HG02884 (cell line): ENCODE results near the gene OSGEPL1.
"Not testable (repeated sequence)": the region's sequence is repeated elsewhere in the genome, so short reads cannot be mapped to it uniquely, and the experiment has no call there.

ENCODE experiments used
- ATAC-seq: cut with Tn5 transposase; IDR thresholded peaks from one replicate; pipeline ENCODE4 v1.9.1; 2021; ENCODE audit warnings: mild to moderate bottlenecking, moderate library complexity; ENCODE audit not compliant: unreplicated experiment

Gene OSGEPL1, protein sequence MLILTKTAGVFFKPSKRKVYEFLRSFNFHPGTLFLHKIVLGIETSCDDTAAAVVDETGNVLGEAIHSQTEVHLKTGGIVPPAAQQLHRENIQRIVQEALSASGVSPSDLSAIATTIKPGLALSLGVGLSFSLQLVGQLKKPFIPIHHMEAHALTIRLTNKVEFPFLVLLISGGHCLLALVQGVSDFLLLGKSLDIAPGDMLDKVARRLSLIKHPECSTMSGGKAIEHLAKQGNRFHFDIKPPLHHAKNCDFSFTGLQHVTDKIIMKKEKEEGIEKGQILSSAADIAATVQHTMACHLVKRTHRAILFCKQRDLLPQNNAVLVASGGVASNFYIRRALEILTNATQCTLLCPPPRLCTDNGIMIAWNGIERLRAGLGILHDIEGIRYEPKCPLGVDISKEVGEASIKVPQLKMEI

DNA sequence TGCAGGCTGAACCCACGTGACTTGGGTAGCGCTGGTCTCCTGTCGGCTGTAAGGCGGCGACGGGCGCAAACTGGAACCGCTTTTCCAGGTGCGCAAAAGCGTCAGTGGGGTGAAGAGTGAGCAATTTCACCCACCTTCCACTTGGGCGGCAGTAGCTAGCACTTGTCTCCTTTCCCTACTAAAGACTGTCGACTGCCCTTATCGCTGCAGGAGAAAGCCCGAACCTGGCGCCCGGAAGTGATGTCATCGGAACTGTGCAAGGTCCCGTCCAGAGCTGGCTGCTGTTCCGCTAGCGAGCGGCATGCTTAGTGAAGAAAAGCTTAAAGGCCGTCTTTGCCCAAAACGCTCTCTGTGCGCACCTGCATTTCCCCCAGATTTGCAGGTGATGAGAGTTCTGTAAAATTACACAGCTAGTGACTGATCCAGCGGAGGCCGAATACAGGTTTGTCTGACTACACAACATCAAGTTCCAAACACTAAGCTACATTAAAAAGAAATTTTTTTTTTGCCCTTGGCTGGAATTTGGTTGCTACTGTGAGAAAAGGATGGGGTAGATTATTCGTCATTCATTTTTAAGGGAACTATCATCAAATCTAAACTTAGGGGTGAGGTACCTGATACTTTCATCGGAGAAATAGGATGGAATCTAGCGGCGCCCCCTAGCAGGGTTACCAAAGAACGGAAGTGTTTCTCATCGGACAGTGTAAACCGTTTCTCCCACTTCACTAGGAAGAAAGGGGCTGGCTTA, at the start of gene OSGEPL1:
Gene OSGEPL1 (minus strand): TSS at position 242 of the 748 bp plus-strand sequence. CDS start 1,152 bp downstream, outside the sequence.
- peak; percentile 97 for ATAC-seq

DNA sequence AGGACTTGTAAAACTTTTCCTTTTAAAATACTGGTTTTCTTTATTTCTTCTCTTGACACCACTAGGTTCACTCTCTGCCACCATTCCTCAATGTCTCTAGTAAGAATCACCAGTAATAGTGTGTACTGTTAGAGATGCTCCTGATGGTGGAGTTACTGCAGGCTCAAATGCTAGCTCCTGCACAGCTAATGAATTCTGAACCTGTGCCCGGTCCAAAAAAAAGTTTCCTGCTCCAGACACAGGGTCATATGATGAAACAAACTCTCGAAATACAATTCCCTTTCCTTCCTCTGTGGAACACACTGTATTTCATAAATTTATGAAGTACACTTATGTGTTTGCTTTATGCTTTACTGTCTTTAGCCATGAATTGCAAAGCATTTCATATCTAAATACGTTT, 40.8 kb upstream of the OSGEPL1 start:
- no peak for ATAC-seq

DNA sequence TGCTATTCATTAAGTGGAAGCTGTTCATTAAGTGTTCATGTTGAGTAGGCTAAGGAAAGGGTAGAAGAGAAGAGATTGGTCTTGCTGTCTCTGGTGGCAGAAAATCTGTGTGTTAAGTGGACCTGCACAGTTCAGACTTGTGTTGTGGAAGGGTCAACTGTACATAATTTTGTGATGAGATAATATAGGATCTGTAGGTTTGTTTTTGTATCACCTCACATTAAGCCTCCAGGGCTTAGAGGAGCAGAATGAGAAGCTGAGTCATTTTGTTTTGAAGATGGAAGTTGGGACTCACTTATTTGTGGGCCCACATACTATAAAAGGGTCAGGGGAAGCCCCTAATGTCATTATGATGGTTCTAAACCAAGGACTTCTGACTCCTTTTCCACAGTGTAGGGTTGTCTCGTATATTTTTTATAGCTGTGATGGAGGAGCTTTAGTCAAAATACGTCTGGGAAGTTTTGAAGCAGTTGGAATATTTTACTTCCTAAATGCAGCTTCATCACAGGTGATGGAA, 39.9 kb upstream of the OSGEPL1 start:
- ATAC-seq = no peak

DNA sequence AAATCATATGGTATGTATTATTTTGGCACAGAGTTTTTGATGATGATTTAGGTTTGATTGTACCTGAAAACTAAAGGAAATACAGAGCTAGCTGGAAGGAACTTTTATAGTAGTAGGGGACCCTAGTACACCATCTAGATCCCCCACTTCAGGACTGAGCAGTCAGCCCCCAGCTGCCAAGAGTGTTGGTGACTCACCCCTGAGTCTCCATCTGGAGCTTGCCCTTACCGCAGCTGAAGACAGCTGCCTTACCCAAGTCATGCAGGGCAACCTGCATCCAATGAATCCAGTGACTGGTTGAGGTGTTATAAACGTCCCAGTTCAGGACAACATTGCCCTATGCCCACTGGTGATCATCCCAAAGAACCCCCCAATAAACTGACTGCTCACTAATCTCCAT, 36.9 kb upstream of the OSGEPL1 start:
- ATAC-seq = no peak

DNA sequence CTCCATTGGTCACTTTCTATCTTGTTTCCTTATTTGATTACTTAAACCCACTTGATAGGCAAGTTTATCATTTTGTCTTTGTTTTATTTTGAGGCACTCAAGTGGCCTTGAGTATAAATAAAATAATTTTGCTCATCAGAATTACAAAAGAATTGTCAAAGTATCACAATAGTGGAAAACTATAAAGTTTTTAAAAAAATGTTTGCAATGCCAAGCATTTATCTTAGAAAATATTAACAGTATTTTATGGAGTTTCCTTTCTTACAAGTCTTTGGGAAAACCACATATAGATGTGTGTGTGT, 36.4 kb upstream of the OSGEPL1 start:
- no peak for ATAC-seq

DNA sequence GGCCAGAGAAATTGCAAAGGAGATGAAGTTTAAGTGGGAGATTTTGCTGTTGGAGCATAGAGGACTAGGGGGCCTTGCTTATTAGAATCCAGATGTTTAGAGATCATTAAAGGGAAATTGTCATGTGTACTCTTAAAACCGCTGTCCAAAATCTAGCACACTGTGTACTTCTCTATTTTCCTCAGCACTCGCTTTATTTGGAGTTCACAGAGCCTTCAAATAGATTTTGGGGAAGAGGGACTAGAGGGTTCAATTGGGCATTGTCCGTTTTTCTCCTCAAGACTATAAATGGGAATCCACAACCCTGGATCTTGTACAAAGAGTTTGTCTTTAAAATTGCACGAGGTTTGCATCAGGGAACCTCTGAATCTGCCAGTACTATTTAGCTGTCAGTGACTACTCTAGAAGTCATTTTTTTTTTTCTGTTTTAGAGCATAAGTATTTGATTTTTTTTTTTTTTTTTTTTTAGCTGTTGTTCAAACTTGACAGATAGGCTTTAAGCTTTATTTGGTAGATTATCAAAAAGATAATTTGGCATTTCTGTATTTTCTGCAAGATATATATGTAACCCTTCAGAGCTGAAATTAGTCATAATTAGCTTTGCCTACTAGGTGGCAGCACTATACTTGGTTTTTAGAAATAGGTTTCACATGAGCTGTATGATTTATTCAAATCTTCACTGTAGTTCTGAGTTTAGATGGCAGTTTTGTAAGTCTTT, 35.9 kb upstream of the OSGEPL1 start:
- no peak for ATAC-seq

DNA sequence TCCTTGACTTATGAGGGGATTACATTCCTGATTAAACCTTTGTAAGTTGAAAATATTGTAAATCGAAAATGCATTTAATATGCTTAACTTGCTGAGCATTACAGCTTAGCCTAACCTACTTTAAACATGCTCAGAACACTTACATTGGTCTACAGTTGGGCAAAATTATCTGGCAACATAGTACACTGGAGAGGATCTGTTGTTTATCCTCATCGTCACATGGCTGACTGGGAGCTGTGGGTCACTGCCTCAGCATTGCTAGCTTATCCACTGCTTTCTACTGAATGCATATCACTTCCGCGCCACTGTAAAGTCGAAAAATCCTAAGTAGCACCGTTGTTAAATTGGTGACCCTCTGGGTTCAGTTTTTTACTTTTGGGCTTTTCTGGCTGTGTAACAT, 35.3 kb upstream of the OSGEPL1 start:
- no peak for ATAC-seq

DNA sequence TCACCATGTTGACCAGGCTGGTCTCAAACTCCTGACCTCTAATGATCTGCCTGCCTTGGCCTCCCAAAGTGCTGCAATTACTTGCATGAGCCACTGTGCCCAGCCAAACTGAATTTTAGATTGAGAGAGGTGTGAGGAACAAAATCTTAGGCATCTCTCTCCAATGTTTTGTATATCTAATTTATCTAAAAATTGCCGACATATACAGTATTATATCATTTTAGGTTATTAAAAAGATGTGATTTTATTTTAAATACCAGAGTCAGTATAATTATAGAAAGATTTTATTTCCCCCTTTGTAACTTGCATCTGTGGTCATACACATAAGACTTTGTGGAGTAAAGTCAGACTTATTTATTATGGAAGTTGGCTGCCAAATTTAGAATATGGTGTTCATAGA, 31.7 kb upstream of the OSGEPL1 start:
- no peak for ATAC-seq

DNA sequence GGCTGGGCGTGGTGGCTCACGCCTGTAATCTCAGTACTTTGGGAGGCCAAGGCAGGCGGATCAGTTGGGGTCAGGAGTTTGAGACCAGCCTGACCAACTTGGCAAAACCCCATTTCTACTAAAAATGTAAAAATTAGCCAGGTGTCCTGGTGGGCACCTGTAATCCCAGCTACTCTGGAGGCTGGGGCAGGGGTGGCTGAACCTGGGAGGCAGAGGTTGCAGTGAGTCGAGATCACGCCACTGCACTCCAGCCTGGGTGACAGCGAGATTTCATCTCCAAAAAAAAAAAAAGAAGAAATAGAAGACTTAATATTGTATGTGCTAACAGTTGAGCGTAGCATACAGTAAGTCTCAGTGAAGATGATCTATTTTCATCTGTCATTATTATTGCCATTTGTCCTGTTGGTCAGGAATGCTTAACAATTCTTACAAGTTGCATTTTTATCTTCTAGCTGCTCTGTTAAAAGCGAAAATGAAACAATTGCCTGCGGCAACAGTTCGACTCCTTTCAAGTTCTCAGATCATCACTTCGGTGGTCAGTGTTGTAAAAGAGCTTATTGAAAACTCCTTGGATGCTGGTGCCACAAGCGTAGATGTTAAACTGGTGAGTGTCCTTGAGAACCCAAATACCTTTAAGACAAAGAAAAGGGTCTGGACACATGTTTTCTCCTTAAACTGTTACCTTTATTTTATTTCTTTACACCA, 28.9 kb upstream of the OSGEPL1 start:
- no peak for ATAC-seq

DNA sequence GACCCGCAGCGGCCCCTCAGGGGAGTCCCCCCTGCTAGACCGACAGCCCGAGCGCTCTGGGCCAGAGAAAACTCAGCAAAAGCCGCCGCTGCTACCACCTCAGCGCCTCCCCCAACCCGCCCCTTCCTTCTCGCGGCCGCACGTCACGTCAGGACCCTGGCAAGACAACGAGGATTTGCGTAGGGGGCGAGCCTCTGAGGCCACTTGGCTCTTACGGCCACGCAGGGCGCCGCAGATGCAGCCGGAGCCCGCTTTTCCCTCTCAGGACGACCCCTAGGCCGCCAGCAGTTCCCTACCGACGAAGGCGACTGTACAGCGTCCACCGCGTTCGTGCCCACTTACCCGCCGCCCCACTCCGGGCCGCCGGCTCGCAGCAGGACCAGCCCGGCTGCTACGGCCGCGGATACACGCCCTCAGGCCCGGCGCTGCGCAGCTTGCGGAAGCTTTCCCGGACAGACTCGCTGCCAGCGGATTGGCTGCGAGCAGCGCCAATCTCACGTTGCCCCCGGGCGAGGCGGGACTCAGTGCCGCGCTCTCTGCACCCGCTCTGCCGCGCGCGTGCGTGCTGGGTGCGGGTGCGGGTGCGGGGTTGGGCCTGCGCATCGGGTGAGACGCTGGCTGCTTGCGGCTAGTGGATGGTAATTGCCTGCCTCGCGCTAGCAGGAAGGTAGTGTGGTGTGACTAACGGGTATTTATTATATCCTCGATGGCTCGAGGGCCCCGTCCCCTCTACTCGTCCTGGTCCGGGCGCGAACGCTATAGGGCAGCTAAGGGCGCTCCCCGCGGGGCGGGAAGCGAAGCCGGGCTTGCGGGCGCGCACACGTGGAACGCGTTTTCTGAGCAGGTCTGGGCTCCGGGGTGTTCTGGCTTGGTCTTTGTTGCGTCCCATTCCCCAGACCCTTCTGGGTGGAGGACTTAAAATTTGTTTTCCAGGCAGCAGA, 21.6 kb upstream of the OSGEPL1 start, which contains the start of the genes ORMDL1 and PMS1:
Gene ORMDL1 (minus strand): TSS at position 413 of the 941 bp plus-strand sequence. CDS start 1,744 bp downstream, outside the sequence.
Gene PMS1 (plus strand): TSS at position 524 of the 941 bp plus-strand sequence. CDS start 7,360 bp downstream, outside the sequence.
- ATAC-seq = peak; percentile 90

DNA sequence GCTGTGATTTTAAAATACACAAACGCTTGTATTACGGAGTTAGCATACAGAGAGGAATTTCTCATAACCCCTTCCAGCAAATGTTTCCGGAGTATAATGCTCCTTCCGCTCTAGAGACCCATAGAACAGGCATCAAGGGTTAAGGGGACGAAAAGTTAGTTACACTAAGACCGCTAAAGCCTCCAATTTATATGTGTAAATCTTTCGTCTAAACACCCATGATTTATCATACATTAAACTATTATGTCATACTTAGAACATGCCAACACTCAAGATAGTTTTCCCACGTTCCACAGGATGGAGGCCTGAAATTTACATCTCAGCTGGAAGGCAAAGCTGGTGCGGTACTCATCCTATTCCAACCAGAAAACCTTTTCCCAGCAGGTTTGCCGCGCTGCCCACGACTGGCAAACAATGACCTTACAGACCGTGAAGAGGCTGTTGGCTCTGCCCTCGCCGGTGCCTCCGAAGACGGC, 20.9 kb upstream of the OSGEPL1 start:
- ATAC-seq = peak; percentile 17

DNA sequence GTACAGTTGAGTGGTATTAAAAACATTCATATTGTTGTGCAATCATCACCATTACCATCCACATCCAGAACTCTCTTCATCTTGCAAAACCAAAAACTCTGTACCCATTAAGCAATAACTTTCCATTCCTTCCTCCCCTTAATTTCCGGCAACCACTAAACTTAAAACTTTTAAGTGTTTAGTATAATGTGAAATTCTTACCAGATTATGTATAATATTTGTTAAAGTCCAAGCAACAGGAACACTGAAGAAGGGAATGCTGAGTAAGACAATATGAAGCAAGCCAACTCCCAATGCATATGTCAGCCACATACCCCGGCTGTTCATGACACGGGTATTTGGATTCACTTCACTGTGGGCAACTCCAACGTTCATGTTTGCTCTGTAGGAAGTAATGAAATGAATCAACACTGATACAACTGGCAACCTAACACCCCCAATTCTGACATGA, 19.7 kb upstream of the OSGEPL1 start:
- no peak for ATAC-seq

DNA sequence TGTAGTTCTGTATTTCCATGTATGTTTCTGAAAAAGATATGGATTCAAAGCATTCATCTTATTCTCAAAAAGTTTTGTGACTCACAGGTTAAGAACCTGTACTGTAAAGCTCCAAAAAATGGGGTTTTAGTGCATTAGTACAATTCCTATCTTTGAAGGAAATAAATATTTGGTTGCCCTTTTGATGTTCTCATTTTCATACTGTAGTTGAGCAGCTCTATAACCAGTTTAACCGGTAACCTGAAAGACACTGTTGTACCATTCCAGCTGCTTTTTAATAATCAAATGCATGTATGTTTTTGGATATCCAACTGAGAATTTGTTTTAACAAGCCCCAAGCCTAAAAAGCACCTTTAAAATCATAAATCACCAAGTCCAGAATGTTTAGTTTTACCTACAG, 9.6 kb upstream of the OSGEPL1 start:
- no peak for ATAC-seq

DNA sequence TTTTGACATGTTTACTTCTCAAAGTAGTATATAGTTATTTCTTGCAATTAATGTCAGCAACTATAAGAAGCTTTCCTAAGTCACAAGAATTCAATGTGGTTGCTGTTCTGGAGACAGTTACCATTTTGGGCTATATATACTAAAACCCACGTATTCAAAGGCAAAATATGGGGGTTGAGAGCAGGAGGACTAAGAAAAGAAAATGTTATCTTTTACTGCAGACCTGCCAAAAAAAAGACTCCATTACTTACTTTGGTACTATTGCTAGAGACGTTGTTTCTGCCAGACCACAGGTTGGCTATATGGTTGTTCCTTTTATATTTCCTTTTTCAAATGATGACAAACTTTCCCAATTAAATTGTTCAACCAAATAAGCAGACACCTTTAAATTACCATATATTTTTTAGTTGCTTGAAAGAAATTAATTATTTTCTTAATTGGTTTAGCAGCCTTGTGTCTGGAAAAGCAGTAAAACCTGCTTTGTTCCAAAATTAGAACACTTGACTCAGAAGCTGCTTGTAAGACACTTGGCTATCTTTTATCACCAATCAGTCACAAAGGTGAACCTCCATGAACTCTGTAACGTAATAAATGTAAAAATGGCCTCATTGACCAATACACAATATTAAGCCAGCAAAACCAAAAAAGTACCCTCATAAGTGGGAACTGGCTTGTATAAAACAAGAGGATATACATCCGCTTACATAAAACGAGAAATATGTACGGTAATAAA, 8.2 kb upstream of the OSGEPL1 start:
- ATAC-seq = no peak

DNA sequence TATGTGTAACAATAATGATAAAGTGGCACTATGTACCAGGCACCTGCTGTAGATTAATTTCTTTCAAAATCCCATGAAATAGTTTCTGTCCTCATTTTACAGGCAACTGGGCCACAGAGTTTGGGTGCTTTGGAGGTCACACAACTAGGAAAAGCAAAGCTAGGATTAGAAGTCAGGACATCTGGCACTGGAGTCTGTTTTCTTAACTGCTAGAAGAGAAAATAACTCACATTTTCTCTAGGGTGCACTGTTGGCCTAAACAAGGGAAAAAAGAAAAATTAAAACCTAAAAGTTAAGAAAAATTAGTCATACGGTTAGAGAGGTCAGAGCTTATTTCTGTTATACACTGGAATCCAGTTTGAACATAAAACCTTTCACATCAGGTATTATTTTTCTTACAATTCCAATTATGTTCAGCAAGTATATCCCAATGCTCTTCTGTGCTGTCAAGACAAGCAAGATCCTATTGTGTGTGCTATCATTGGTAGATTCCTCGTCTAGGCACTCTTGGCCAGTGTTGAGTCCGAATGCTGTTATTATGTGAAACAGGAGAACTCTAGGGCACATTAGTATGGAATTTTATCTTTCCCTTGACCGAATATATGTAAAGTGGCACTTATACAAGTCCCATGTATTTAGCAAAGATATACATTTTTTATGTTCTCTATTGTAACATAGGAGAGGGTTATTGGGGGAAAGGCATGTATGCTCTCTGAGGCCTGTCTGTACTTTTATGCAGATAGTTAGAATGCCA, 1.5 kb upstream of the OSGEPL1 start:
- ATAC-seq = no peak

DNA sequence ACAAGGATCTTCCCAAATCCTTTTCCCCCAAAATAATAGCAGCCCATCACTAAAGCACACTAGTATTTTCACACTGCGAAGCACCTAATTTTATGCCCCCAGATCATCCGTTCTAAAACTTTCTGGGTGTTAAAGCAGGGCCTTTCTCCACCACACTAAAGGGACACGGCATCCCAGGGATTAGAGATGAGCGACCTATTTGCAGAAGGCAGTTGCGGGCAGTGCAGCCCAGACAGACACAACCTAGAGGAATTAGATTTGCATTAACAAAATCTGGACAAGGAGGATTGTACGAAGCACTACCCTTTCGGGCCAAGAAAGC, 402 bp downstream of the OSGEPL1 start:
- ATAC-seq = no peak

DNA sequence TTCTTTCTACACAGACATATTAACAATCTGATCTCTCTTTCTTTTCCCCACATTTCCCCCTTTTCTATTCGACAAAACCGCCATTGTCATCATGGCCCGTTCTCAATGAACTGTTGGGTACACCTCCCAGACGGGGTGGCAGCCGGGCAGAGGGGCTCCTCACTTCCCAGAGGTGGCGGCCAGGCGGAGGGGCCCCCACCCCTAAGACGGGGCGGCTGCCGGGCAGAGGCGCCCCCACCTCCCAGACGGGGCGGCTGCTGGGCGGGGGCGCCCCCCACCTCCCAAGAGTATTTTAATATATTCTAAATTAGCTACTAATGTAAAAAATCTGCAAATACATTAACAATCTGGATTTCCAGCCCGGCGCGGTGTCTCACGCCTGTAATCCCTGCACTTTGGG, 2.4 kb downstream of the OSGEPL1 start:
- not testable (repeated sequence) for ATAC-seq

DNA sequence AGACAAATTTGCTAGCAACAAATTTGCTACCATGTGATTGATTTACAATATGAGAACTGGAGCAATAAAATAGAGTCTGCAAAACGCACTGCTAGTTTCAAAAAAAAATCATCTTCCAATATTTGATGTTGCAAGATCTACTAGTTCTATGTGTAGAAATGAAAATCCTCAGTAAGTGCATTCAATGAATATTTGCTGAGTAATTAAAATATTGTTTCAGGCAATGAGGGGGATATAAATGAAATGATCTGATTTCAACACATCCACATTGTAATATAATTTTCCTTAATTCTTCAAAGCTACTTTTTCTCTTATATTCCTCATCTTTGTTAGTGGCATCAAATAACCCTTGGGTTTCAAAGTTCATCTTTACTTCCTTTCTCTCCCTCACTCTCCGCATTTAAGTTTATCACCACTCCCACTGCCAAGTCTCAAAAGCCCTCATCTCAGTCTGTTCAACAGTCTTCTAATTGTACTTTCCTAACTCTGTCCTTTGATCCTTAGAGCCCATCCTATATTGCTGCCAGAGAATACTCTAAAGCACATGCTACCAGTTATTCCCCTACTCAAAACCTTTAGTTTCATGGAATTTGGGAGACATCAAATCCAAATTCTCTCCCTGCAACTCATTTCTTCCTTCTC, 6.2 kb downstream of the OSGEPL1 start:
- no peak for ATAC-seq
